GM23248 (cell line): Measurements from ENCODE around the gene HBS1L. TPM values are rescaled to one million over a fixed set of nuclear protein-coding genes. Genes with fewer than 3 reads are reported as not detected.
"Not testable (repeated sequence)": the region's sequence is repeated elsewhere in the genome, so short reads cannot be mapped to it uniquely, and the experiment has no call there.

Experiments used
- DNase-seq: peaks from one replicate; pipeline ENCODE4 v3.0.0-alpha.2; 2015
- H2AFZ ChIP-seq: fragments of 200-600 bp; sonication (generic); 2 replicates; pipeline ENCODE4 v1.6.1; 2016; ENCODE audit warnings: antibody characterized with exemption
- H3F3A ChIP-seq: fragments of 200-600 bp; sonication (generic); 2 replicates; pipeline ENCODE4 v1.6.1; 2016; ENCODE audit warnings: mild to moderate bottlenecking, antibody characterized with exemption, mixed run types; ENCODE audit not compliant: insufficient read depth
- H3K27ac ChIP-seq: fragments of 200-600 bp; sonication (generic); 2 replicates; pipeline ENCODE4 v1.5.1; 2016; ENCODE audit warnings: mild to moderate bottlenecking
- H3K27me3 ChIP-seq: fragments of 200-600 bp; sonication (generic); replicated peaks from 2 replicates; pipeline ENCODE4 v1.6.1; 2016; ENCODE audit warnings: mild to moderate bottlenecking; ENCODE audit not compliant: insufficient read depth
- H3K36me3 ChIP-seq: fragments of 200-600 bp; sonication (generic); 2 replicates; pipeline ENCODE4 v1.6.1; 2016; ENCODE audit warnings: low read depth, mild to moderate bottlenecking
- H3K4me1 ChIP-seq: fragments of 200-600 bp; sonication (generic); 2 replicates; pipeline ENCODE4 v1.6.1; 2016; ENCODE audit warnings: mild to moderate bottlenecking; ENCODE audit not compliant: insufficient read depth
- H3K4me2 ChIP-seq: fragments of 200-600 bp; sonication (generic); one replicate; pipeline ENCODE4 v1.6.1; 2016; ENCODE audit warnings: mild to moderate bottlenecking; ENCODE audit not compliant: unreplicated experiment
- H3K4me3 ChIP-seq: fragments of 200-600 bp; sonication (generic); 2 replicates; pipeline ENCODE4 v1.5.1; 2016; ENCODE audit warnings: mild to moderate bottlenecking
- H3K79me2 ChIP-seq: fragments of 200-600 bp; sonication (generic); 2 replicates; pipeline ENCODE4 v1.6.1; 2016; ENCODE audit warnings: mild to moderate bottlenecking; ENCODE audit not compliant: insufficient read depth
- H3K9ac ChIP-seq: fragments of 200-600 bp; sonication (generic); 2 replicates; pipeline ENCODE4 v1.6.1; 2016; ENCODE audit warnings: mild to moderate bottlenecking
- H3K9me2 ChIP-seq: fragments of 200-600 bp; sonication (generic); 2 replicates; pipeline ENCODE4 v1.6.1; 2016; ENCODE audit warnings: mixed run types, mild to moderate bottlenecking, moderate library complexity; ENCODE audit not compliant: insufficient read depth
- H3K9me3 ChIP-seq: fragments of 200-600 bp; sonication (generic); one replicate; pipeline ENCODE4 v1.6.1; 2017; ENCODE audit warnings: low read depth
- H4K20me1 ChIP-seq: fragments of 200-600 bp; sonication (generic); 2 replicates; pipeline ENCODE4 v1.6.0; 2016; ENCODE audit not compliant: insufficient read depth
- EZH2 ChIP-seq: fragments of 200-600 bp; sonication (generic); IDR thresholded peaks from 2 replicates; pipeline ENCODE4 v1.6.1; 2018; ENCODE audit warnings: antibody characterized with exemption, mild to moderate bottlenecking; ENCODE audit not compliant: insufficient read depth, poor library complexity, severe bottlenecking
- EZH2phosphoT487 ChIP-seq: fragments of 200-600 bp; sonication (generic); IDR thresholded peaks from 2 replicates; pipeline ENCODE4 v1.6.1; 2018; ENCODE audit warnings: antibody characterized with exemption, moderate library complexity, mild to moderate bottlenecking, low read depth; ENCODE audit not compliant: insufficient read depth
- whole genome bisulfite sequencing, 2 experiments: methylation state at CpG; one replicate each; pipeline ENCODE4 v1.1.6; 2015 to 2017; ENCODE audit warnings: low lambda C conversion rate in 2 of 2, low coverage in 1 of 2; ENCODE audit errors: missing lambda C conversion rate in 2 of 2; 5-methylcytosine and 5-hydroxymethylcytosine counted together
- in situ Hi-C: fragments of 300-500 bp; cut with MboI; formaldehyde crosslinking; loops from 2 replicates; pipeline ENCODE4 v1.15.0; 2020
- polyA plus RNA-seq: library from polyadenylated mRNA; unstranded; fragments of >200 nt; fragmentation: Nextera tagmentation; extraction: Ambion mirVana; gene quantifications from 2 replicates; pipeline ENCODE4 v1.2.1, GENCODE V29; 2016
- total RNA-seq: library from RNA; depleted of rRNA; stranded (reverse); fragments of >200 nt; shearing (Covaris generic); gene quantifications from 2 replicates; pipeline ENCODE4 v1.2.3, GENCODE V29; 2014

The HBS1L gene
- total and polyA plus RNA-seq, 2 experiments from 2014 or later, result 83.1 to 83.9 TPM

- H3K36me3 ChIP-seq, result no peaks in the 10 kb centered on the region
- in situ Hi-C loops, result no loop called here
Observed at GRCh38 chr6:135062735-135063134, 8.1 kb upstream of the HBS1L start.

DNA sequence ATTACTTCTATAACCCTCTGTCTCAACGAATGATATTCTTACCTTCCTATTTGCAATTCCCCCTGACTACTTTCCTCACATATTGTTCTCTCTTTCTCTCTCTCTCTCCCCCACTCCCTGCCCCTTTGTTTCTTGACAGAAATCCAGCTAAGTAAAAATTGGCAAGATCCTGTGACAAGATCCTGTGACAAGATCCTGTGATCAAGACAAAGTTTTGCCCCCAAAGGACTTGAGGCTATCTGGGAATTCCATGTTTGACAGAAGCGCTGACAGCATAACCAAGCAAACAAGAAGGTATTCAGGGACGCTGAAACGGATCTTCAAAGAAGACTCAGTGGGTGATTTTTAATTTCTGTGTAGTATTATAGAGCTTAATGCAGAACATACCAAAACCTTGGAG, 5.5 kb upstream of the HBS1L start:
- no peaks in the 10 kb centered on the region for H3K9me3 ChIP-seq
- DNase-seq, result no peak
- no peak overlapping the region for H3K9ac ChIP-seq
- H3K27me3 ChIP-seq, result no peaks in the 10 kb centered on the region
- H3K36me3 ChIP-seq, result no peaks in the 10 kb centered on the region
- no peaks in the 10 kb centered on the region for H3K4me1 ChIP-seq
- H3K4me2 ChIP-seq, result no peak overlapping the region
- 74 to 75% methylated on average over 4 of the region's 4 CpGs for WGBS, 2 experiments
- TF ChIP-seq EZH2, result no peak
- TF ChIP-seq EZH2phosphoT487, result no peak
- no peaks in the 10 kb centered on the region for H3K79me2 ChIP-seq
- H3K4me3 ChIP-seq, result no peak overlapping the region
- no peak overlapping the region for H3K27ac ChIP-seq
- no peaks in the 10 kb centered on the region for H4K20me1 ChIP-seq
- H2AFZ ChIP-seq, result no peak overlapping the region
- in situ Hi-C loops, result no loop called here
- H3F3A ChIP-seq, result no peaks in the 10 kb centered on the region
- H3K9me2 ChIP-seq, result no peaks in the 10 kb centered on the region

More at GRCh38 chr6:135062735-135063134, 8.1 kb upstream of the HBS1L start:
- Histone ChIP-seq H4K20me1 (no peaks in the 10 kb centered on the region), H3K27ac (no peak overlapping the region), H3K4me3 (no peak overlapping the region), H3K79me2 (no peaks in the 10 kb centered on the region), H2AFZ (no peak overlapping the region), H3K27me3 (no peaks in the 10 kb centered on the region), H3K9me2 (no peaks in the 10 kb centered on the region), H3K4me2 (no peak overlapping the region), H3F3A (no peaks in the 10 kb centered on the region), H3K9ac (no peak overlapping the region), H3K9me3 (no peaks in the 10 kb centered on the region), H3K4me1 (no peaks in the 10 kb centered on the region)
- no peak for TF ChIP-seq EZH2
- no peak for TF ChIP-seq EZH2phosphoT487
- 41 to 46% methylated on average over 7 of the region's 7 CpGs for WGBS, 2 experiments
- no peak for DNase-seq

- H3K4me2 ChIP-seq, H3K4me1 ChIP-seq, H3K36me3 ChIP-seq, H3F3A ChIP-seq, H3K9me2 ChIP-seq, H4K20me1 ChIP-seq, H3K9me3 ChIP-seq, DNase-seq, H3K4me3 ChIP-seq, H3K27ac ChIP-seq, in situ Hi-C loops, H3K9ac ChIP-seq, H3K27me3 ChIP-seq, H2AFZ ChIP-seq: not testable (repeated sequence)
- 83 to 88% methylated on average over 11 of the region's 11 CpGs for WGBS, 2 experiments
- peaks cover 13% of the 10 kb centered on the region for H3K79me2 ChIP-seq
Observed at GRCh38 chr6:135058299-135058698, 3.7 kb upstream of the HBS1L start.

GRCh38 chr6:135056632-135057031, 2.0 kb upstream of the HBS1L start:
- Histone ChIP-seq H4K20me1 (no peaks in the 10 kb centered on the region), H3K4me3 (no peak overlapping the region), H3K9me3 (no peaks in the 10 kb centered on the region), H2AFZ (no peak overlapping the region), H3K9ac (no peak overlapping the region), H3K9me2 (no peaks in the 10 kb centered on the region), H3K4me1 (peaks cover 6% of the 10 kb centered on the region; the same call in 1 of the 2 replicates), H3K36me3 (no peaks in the 10 kb centered on the region), H3K79me2 (peaks cover 30% of the 10 kb centered on the region), H3K27me3 (no peaks in the 10 kb centered on the region), H3K4me2 (no peak overlapping the region), H3K27ac (no peak overlapping the region), H3F3A (no peaks in the 10 kb centered on the region)
- TF ChIP-seq EZH2, result no peak
- TF ChIP-seq EZH2phosphoT487, result no peak
- DNase-seq, result no peak
- in situ Hi-C loops, result no loop called here
- WGBS, 2 experiments, result 86 to 94% methylated on average over 5 of the region's 5 CpGs

DNA sequence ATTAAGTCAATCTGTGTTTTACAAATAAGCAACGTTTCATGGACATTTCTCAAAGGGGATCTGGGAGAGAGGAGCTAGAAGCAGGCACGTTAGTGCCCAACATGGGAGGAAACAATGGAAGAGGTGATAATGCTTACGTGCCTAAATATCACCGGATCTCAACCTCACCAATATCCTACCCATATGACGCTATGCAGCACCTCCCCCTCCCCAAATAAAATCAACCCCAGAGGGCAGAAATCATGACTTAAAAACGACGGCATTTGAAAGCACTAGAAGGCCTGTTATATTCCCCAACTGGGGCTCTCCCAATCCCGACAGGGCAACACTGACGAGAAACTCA, 425 bp downstream of the HBS1L start:
- H3K9me2 ChIP-seq, result no peaks in the 10 kb centered on the region
- H3K79me2 ChIP-seq, result peaks cover 54% of the 10 kb centered on the region
- 0 to 1% methylated on average over 9 of the region's 9 CpGs for WGBS, 2 experiments
- peak overlapping the region; percentile 98 for H3K4me3 ChIP-seq
- peak overlapping the region; percentile 96 for H3K4me2 ChIP-seq
- H3K4me1 ChIP-seq, result peaks cover 6% of the 10 kb centered on the region; the same call in 1 of the 2 replicates
- peak overlapping the region; percentile 97 for H3K9ac ChIP-seq
- 0 out of 2 replicates have a peak, but pooled peaks cover 3% of the 10 kb centered on the region for H3K36me3 ChIP-seq
- H3K27me3 ChIP-seq, result no peaks in the 10 kb centered on the region
- in situ Hi-C loops, result no loop called here
- no peak for TF ChIP-seq EZH2phosphoT487
- no peak for TF ChIP-seq EZH2
- no peaks in the 10 kb centered on the region for H4K20me1 ChIP-seq
- peak overlapping the region; percentile 100 for H2AFZ ChIP-seq
- no peaks in the 10 kb centered on the region for H3K9me3 ChIP-seq
- no peaks in the 10 kb centered on the region for H3F3A ChIP-seq
- H3K27ac ChIP-seq, result peak overlapping the region; percentile 76
- peak; percentile 41 for DNase-seq
